ENCODE data around the gene CACNB3. TPM values are rescaled to one million over a fixed set of nuclear protein-coding genes. Genes with fewer than 3 reads are reported as not detected.
"Not testable (repeated sequence)": the region's sequence is repeated elsewhere in the genome, so short reads cannot be mapped to it uniquely, and the experiment has no call there.

The CACNB3 gene
- total RNA-seq, 1 donor from 2014 or later, result 9.6 TPM

GRCh38 chr12:48818831-48819590 lies 715 bp downstream of the CACNB3 start:
- no peak for DNase-seq

DNA sequence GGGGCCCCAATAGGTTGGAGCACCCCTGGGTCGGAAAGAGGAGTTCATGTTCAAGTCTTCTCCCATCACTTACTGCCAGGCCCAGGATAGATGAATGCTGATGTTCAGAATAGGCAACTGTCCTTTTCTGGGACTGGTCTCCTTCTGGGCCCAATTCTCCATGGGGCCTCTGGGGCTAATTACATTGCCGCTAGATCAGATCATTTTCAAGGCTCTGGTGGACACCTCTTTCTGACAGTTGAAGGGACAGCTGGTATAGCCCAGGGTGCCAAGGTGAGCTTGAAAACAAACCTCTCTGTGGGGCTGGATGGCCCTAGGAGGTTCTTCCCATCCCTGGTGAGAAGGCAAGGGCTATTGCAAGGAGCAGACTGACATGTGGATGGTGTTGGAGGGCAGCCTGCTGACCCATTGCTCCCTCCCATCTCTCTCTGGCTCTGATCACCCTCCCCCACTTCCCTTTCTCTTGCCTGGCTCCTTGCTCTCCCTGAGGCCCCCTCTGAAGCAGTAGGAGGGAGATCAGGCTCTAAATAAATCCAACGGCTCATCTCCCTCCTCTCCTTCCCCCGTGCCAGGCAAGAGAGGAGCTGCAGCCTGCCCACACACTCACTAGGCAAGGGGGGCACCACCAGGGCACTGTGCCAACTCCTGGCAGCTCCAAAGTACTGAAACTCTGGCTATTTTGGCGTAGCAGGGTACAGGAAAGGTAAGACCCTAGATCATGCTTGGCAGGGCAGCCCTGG lies 1.9 kb downstream of the CACNB3 start:
- DNase-seq, result no peak

DNA sequence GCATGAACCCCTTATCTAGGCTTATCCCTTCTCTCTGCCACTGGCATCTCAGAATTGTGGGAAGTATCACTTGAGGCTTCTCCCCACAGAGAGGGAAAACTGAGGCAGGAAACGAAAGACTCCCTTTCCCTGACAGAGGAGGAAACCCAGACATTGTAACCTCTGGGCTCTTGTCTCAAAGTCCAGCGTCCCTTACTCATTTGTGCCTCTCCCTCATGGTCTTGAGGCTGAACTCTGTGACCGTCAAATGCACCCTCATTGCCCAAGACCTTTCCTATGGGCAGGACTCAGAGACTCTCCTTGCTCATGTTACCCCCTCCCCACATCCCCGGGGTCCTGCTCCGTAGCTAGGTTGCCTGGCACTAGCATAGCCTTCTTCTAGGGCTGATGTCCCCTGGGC lies 3.8 kb downstream of the CACNB3 start:
- no peak for DNase-seq

- no peak for DNase-seq
Observed at GRCh38 chr12:48822711-48823110, 4.4 kb downstream of the CACNB3 start.

DNA sequence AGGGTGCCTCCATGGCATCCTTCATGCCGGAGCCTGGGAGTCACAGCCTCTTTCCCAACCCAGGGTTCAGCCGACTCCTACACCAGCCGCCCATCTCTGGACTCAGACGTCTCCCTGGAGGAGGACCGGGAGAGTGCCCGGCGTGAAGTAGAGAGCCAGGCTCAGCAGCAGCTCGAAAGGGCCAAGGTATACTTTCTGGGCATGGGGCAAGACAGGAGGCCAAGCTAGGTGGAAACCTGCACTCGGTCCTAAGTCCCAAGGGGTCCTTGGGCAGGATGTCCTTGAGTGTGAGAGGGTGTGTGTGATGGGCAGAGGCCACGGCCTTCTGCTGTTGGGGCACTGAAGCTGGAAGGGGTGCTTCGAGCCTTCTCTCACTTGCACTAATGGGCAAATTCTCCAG lies 5.0 kb downstream of the CACNB3 start:
- DNase-seq, result no peak

DNA sequence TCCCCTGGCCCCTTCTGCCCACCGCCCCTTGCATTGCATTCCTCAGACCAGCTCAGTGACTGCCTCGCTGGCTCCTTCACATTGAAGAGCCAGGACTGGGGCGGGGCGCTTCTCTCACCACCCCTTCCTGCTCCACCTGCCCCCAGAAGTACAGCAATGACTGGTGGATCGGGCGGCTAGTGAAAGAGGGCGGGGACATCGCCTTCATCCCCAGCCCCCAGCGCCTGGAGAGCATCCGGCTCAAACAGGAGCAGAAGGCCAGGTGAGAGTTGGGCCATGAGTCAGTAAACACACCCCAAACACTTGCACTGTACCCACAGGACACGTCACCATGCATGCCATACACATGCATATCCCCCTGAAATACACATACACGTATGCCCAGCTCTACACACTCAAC lies 5.8 kb downstream of the CACNB3 start:
- DNase-seq, result no peak

DNA sequence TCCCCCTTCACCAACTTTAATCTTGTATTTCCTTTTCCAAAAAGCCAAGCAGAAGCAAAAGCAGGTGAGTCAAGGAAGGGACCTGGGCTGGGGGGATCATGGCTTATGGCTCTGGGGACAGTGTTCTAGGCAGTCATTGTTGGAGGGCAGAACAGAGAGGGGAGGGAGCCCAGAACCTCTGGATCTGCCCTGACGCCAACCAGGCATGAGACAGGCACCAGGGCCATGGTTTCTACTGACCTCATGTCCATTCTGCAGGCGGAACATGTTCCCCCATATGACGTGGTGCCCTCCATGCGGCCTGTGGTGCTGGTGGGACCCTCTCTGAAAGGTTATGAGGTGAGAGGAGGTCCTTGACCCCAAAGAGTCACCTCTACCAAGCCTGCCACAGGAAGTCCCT lies 6.6 kb downstream of the CACNB3 start:
- DNase-seq, result no peak

GRCh38 chr12:48826209-48826855 lies 8.0 kb downstream of the CACNB3 start:
- no peak for DNase-seq

GRCh38 chr12:48827026-48827425 lies 8.7 kb downstream of the CACNB3 start:
- DNase-seq, result no peak

DNA sequence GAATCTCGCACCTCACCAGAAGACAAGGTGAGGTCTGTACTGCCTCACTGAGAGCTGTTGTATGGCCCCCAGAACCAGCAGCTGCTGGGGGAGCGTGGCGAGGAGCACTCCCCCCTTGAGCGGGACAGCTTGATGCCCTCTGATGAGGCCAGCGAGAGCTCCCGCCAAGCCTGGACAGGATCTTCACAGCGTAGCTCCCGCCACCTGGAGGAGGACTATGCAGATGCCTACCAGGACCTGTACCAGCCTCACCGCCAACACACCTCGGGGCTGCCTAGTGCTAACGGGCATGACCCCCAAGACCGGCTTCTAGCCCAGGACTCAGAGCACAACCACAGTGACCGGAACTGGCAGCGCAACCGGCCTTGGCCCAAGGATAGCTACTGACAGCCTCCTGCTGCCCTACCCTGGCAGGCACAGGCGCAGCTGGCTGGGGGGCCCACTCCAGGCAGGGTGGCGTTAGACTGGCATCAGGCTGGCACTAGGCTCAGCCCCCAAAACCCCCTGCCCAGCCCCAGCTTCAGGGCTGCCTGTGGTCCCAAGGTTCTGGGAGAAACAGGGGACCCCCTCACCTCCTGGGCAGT lies 9.3 kb downstream of the CACNB3 start:
- DNase-seq, result no peak

- DNase-seq, result no peak
Observed at GRCh38 chr12:48828293-48828692, 10.0 kb downstream of the CACNB3 start.

GRCh38 chr12:48828841-48829575 lies 10.7 kb downstream of the CACNB3 start:
- no peak for DNase-seq

- DNase-seq, result no peak
Observed at GRCh38 chr12:48831257-48831656, 13.0 kb downstream of the CACNB3 start.

GRCh38 chr12:48832321-48833060 lies 14.2 kb downstream of the CACNB3 start:
- DNase-seq, result no peak

DNA sequence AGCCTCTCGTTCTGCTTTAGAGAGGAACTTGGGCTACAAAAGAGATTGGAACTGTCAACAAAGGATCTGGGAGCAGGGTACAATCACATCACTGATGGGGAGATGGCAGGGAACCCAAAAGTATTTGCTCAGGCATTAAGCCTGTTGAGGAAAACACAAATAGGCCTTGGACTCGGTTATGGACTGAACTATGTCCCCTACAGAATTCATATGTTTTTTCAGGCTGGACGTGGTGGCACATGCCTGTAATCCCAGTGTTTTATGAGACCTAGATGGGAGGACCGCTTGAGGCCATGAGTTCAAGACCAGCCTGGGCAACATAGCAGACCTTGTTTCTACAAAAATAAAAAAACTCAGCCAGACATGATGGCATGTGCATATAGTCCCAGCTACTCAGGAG lies 19.8 kb downstream of the CACNB3 start:
- no peak for DNase-seq

DNA sequence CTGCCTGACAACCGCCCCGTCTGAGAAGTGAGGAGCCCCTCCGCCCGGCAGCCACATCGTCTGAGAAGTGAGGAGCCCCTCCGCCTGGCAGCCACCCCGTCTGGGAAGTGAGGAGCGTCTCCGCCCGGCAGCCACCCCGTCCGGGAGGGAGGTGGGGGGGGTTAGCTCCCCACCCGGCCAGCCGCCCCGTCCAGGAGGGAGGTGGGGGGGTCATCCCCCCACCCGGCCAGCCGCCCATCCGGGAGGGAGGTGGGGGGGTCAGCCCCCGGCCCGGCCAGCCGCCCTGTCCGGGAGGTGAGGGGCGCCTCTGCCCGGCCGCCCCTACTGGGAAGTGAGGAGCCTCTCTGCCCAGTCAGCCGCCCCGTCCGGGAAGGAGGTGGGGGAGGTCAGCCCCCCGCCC lies 23.7 kb downstream of the CACNB3 start:
- not testable (repeated sequence) for DNase-seq

DNA sequence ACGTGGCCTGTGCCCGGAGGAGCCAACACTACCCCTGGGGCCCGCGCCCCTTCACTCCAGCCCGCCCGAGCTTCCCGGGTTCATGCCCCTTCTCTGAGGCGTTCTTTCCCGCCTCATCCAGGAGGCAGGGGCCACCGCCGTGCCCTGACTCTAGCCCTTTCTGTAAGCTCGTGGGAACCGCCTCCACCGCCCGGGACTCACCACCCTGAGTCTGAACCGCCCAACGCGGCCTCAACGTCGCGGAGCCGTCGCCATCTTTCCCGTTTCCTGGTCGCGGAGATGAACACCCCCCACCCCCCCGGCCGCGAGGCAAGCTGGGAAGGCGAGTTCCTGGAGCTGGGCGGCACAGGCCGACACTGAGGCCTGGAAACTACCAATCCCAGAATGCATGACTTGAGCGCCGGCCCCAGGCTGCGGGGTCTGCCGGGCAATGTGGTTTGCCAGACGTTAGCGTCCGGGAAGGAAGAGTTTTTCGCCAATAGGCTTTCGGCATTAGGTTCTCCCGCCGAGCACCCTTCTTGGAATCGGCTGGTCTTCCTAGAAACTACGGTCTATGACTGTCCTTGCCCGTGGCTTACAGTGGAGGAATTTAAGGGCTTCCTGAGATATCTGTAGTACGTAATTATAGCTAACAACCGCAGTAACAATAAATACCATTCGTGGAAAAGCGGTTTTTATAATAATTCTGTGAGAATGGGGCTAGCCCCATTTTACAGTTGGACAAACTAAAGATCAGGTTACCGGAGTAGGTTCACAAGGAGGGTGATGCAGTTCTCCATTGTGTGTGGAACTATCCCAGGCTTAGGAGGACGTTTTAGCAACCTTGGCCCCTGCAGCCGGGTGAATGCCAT lies 33.8 kb downstream of the CACNB3 start, which contains the start of gene DDX23:
DDX23 (minus strand) TSS at position 281 of the 851 bp plus-strand sequence. CDS start 6,381 bp downstream, outside the sequence.
- peak; percentile 99 for DNase-seq

- DNase-seq, result peak; percentile 98
Observed at GRCh38 chr12:48852734-48853688, 34.7 kb downstream of the CACNB3 start.

DNA sequence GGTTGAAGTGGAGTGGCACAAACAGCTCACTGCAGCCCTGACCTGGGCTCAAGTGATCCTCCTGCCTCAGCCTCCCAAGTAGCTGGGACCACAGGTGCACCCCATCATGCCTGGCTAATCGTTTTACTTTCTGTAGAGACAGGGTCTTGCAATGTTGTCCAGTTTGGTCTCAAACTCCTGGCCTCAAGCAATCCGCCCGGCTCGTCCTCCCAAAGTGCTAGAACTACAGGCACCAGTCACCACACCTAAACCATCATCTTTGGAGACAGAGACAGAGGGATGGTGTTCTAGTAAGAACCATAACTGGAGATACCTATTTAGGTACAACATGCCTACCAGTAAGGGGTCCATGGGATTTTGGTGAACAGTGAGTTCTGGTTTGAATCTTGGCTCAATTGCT lies 36.2 kb downstream of the CACNB3 start:
- DNase-seq, result no peak

All from tongue (tissue), 2 donors.